GM13976 (cell line): Measurements from ENCODE around the gene PTPRE.

Source experiments
- DNase-seq: peaks from one replicate; pipeline ENCODE4 v3.0.0; 2012; ENCODE audit warnings: low spot score
- in situ Hi-C: fragments of 300-500 bp; cut with MboI; formaldehyde crosslinking; loops from one replicate; pipeline ENCODE4 v1.12.0; 2022; ENCODE audit warnings: low sequenced_read_pairs, mixed read lengths, inconsistent platforms; ENCODE audit not compliant: unreplicated experiment
- TF ChIP-seq, protein P1 (sequence below): IDR thresholded peaks from 2 replicates; pipeline ENCODE4 v1.5.1; 2012; ENCODE audit warnings: borderline replicate concordance, mild to moderate bottlenecking; ENCODE audit not compliant: insufficient read depth; ENCODE audit errors: extremely low read depth, missing control alignments, control extremely low read depth

The PTPRE gene

DNA sequence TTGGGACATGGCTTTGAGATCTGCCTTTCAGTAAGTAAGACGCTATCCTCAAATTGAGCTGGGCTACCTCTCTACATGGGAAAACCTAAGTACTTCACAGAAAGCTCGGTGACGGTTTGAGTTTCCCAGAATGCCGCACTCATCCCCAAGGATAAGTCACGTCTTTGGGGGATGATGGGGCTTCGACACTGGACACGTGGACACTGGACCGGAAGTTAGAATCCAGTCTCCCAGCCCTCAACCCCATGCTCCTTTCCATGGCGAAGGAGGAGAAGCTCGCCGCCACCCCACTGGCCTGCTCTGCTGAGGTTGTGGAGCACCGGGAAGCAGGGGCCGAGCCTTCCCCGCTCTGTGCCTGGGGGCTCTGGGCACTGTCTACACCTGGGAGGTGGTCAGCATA, 27.5 kb downstream of the PTPRE start:
- in situ Hi-C loops, result no loop called here
- no peak for DNase-seq
- TF ChIP-seq, protein P1, sequence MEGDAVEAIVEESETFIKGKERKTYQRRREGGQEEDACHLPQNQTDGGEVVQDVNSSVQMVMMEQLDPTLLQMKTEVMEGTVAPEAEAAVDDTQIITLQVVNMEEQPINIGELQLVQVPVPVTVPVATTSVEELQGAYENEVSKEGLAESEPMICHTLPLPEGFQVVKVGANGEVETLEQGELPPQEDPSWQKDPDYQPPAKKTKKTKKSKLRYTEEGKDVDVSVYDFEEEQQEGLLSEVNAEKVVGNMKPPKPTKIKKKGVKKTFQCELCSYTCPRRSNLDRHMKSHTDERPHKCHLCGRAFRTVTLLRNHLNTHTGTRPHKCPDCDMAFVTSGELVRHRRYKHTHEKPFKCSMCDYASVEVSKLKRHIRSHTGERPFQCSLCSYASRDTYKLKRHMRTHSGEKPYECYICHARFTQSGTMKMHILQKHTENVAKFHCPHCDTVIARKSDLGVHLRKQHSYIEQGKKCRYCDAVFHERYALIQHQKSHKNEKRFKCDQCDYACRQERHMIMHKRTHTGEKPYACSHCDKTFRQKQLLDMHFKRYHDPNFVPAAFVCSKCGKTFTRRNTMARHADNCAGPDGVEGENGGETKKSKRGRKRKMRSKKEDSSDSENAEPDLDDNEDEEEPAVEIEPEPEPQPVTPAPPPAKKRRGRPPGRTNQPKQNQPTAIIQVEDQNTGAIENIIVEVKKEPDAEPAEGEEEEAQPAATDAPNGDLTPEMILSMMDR, result no peak

- DNase-seq, result no peak
- in situ Hi-C loops, result no loop called here
- TF ChIP-seq, protein P1, result no peak
Observed at GRCh38 chr10:127935071-127935561, 28.2 kb downstream of the PTPRE start.

GRCh38 chr10:127937069-127937468, 30.2 kb downstream of the PTPRE start:
- TF ChIP-seq, protein P1, result no peak
- in situ Hi-C loops, result no loop called here
- DNase-seq, result no peak

DNA sequence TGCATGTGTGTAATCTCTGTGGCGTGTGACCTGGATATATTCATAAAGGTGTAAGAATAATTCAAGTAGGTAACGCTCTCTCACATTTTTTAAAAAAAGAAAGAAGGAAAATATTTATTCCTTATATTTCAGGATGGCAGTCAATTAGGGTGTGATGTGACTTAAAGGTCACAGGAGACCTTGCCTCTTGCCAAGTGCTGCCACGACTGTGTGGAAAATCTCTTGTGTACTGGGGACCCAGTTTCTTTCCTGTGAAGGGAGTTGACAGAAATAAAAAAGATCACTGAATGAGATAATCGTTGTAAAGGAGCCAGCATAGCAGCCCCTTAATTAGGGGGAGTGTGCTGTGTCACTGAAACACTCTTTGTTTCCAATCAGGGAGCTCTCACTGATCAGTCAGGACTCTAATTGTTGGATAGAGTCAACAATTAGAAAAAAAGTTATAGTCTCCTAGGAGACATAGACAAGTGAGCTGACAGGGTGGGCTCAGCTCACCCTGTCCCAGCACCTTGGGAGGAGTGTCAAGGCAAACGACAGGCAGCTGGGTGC, 31.1 kb downstream of the PTPRE start:
- in situ Hi-C loops, result no loop called here
- TF ChIP-seq, protein P1, result no peak
- DNase-seq, result no peak

GRCh38 chr10:127939786-127940330, 33.0 kb downstream of the PTPRE start:
- DNase-seq, result no peak
- in situ Hi-C loops, result no loop called here
- TF ChIP-seq, protein P1, result no peak

GRCh38 chr10:127940866-127941640, 34.1 kb downstream of the PTPRE start:
- TF ChIP-seq, protein P1, result no peak
- DNase-seq, result no peak
- in situ Hi-C loops, result no loop called here
